HG02970 (cell line): Measurements from ENCODE around the gene PLAGL2.
"Not testable (repeated sequence)": the region's sequence is repeated elsewhere in the genome, so short reads cannot be mapped to it uniquely, and the experiment has no call there.

Source experiments
- ATAC-seq: cut with Tn5 transposase; IDR thresholded peaks from one replicate; pipeline ENCODE4 v1.9.1; 2021; ENCODE audit warnings: mild to moderate bottlenecking, moderate library complexity, moderate number of reproducible peaks; ENCODE audit not compliant: unreplicated experiment, low FRiP score

Gene PLAGL2

DNA sequence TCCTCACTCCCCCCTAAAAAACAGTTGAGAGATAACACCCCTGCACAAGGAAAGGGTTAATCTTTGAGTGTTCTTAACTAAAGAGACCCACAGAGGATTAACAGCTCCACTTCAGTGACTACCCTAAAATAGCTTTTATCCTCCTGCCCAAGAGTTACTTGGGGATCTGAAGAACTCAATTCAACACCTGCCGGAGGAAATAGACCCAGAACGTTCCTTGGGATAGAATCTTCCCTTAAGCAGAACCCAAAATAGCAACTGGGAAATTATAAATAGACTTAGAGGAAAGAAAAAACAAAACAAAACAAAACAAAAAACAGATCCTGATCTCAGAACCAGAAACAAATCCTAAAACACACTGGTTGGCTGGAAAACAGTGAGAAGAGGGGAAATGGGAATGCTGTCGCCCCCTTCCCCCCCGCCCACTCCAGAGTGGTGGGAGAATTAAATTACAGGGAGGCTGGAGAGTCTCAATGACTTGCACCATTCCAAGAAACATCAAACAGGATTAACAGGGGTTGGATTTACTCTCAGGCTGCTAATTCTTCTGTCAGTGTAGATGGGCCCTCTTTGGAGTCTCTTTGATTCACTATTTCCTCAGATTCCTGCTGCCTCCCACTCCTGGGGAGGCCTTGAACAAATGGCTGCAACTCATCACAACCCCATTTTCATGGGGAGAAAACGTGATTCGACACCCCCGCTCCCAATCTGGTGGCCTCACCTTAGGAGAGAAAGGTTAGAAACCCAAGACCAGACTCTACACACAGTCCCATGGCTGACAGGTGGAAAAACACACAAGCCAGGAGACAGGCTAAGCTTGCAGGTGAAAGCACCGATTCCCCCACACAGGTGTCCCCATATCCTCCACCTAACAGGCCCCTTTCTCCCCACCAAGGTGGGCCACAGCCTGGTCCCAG, 1.4 kb downstream of the PLAGL2 start:
- no peak for ATAC-seq

DNA sequence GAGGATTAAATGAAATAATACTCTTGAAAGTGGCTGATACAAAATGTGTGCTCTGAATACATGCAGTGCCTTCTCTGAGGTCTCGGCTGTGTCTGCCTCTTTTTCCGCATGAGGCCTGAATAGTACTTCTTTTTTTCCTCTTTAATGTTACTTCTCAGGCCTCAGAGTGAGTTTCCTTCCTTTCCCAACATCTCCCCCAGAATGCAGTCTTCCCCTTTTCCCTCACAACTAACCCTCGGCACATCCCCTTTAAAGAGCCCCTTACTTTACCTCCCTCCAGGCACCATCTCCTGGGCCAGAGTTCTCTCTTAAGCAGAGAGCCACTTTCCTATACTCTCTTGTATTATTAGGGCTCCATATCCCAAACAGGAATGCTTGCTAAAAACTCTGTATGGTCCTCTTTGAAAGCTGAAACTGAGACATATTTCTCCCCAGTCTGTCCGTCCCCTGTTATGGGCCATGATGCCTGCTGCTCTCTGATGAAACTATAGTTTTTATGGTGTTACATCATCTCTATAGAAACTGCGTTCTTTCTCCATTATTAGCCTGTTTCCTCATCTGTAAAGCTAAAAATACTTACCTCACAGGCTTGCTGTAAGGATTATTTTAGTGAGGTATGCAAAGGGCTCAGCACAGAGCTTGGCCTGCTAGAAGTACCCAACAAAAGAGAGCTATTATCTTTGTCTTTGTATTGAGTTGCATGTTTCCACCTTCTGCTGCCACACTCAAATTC, 2.3 kb downstream of the PLAGL2 start:
- ATAC-seq, result no peak

DNA sequence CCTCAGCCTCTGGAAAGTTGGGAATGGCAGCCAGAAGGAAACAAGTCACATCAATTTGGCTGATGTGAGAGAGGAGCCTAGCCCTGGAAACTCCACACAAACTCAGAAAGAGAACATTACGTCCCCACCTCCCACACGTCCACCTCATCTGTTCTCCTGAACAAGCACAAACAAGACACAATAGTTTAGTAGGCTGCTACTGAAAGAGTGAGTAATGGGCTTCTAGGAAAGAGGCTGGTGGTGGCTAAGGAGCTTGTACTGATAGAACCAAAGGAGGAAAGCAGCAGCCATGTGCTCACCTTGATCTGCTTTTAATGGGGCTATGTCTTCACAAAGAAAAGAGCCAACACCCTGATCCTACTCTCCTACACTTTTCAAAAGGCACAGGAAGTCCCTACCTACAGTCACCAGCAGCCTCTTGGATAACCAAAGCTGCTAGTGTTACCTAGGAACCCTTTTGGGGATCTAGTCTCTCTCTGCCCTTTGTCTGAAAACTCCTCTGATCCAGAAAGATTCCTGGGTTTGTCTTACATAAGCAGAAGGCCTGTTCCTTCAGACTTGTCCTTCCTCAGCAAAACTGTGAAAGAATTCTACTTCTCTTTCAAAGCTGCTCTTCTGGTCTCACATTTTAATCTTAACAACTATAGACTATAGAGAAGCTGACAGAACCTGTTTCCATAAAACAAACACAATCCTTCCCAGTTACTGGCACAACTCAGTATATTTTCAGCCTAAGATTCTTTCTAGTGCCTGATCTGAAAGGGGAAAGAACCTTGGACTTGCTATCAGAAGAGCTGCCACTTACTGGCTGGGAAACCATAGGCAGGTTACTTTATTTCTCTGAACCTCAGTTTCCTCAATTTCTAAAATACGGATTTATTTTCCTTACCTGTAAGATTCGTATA, 3.1 kb downstream of the PLAGL2 start:
- no peak for ATAC-seq

- no peak for ATAC-seq
These were observed 4.0 kb downstream of the PLAGL2 start for GRCh38 chr20:32203356-32204204.

- no peak for ATAC-seq
These were observed 5.6 kb downstream of the PLAGL2 start for GRCh38 chr20:32201977-32202363.

DNA sequence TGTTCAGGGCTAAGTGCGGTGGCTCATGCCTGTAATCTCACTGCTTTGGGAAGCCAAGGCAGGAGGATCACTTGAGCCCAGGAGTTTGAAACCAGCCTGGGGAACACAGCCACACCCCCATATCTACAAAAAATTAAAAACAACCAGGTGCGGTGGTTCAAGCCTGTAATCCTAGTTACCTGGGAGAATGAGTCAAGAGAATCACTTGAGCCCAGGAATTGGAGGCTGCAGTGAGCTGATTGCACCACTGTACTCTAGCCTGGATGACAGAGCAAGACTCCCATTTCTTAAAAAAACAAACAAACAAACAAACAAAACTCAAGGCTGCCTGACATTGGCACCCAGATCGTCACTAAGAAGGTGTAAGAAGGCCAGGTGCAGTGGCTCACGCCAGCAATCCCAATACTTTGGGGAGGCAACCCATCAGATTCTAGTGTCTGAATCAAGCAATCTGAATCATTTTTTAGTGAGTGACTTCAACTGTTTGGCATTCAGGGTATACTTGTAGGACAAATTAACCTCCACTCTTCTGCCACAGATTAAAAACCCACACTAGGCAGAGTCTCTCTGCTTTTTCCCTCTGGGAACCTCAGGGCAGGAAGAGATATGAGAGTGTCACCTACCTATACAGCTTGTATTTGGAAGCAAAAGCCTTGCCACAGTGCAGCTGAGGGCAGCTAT, 6.1 kb downstream of the PLAGL2 start:
- ATAC-seq, result no peak

DNA sequence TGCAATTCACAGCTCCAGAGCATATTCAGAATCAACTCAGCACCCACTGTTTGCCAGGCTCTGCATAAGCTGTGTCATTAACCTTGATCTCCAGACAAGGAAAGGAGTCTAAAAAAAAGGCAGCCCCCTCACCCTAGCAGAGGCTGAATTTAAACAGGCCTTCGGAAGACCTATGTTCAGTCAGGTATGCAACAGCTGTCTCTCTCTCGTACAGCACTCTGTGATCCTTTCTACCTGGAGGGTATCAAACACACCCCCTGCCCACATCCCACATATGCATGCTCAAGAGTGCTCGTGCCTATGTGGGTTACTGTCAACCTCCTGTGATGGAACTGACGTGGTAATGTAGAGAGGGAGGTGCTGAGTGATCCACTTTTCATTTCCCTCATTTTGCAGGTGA, 8.5 kb downstream of the PLAGL2 start:
- ATAC-seq, result no peak

- not testable (repeated sequence) for ATAC-seq
These were observed 10.4 kb downstream of the PLAGL2 start for GRCh38 chr20:32197136-32197535.

DNA sequence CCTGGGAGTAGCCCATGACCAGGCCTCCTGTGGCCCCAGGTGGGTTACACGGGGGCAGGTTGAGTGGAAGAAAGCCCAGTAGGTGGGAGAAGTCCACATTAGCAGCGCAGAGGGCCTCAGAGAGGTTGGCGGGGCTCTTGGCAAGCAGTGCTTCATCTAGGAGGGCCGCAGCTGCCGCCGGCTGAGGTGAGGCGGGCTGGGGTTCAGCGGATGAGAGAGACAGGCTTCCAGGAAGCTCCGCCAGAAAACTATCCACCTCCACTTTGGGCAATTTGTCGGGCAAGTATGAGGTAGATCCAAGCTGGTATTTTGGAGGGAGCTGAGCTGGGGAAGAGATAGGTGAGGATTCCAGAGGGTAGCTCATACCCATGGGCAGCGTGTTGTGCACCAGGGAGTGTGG, 10.9 kb downstream of the PLAGL2 start:
- ATAC-seq, result not testable (repeated sequence)

- ATAC-seq, result no peak
These were observed 12.0 kb downstream of the PLAGL2 start for GRCh38 chr20:32195581-32195980.

DNA sequence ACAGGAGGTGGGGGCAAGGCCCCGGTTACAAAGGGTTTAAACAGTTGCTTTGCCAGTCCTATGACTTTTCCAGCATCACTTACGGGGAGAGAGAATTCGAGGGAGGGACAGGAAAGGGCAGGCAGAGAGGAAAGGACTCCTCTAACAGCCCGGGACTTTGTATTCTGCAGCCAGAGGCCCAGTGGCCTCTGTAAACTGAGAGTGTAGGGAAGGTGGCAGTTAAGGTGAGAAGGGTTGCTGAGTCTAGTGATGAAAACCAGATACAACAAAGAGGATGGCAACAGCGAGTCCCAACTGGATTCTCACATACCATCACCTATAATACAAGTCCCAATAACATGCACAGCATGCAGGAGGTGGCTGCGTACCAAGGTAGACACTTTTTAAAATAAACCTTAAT, 13.5 kb downstream of the PLAGL2 start:
- ATAC-seq, result no peak

GRCh38 chr20:32193336-32193735, 14.2 kb downstream of the PLAGL2 start:
- ATAC-seq, result not testable (repeated sequence)

- no peak for ATAC-seq
These were observed 14.8 kb downstream of the PLAGL2 start for GRCh38 chr20:32192698-32193097.

DNA sequence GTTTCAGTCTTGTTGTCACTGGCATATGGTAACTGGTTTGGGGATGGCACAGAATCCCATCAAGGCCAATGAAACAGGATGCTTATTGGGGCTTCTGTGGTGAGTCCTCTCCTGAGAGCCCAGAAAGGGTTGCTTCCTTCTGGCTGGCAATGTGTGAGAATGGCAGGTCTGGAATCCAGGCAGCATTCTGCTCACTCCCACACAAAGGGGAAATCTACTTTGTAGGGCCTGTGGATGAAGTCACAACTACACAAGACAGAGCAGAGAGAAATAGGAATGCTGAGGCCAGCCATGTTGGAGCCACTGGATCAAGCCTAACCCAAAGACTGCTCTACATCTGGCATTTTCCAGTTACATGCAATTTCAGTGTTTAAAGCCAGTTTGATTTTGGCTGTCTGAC, 15.7 kb downstream of the PLAGL2 start:
- ATAC-seq, result no peak

- no peak for ATAC-seq
These were observed 16.1 kb downstream of the PLAGL2 start for GRCh38 chr20:32191422-32191821.

- ATAC-seq, result no peak
These were observed 16.7 kb downstream of the PLAGL2 start for GRCh38 chr20:32190616-32191415.

GRCh38 chr20:32189691-32190615, 17.6 kb downstream of the PLAGL2 start:
- ATAC-seq, result no peak

GRCh38 chr20:32189123-32189410, 18.5 kb downstream of the PLAGL2 start:
- ATAC-seq, result no peak
